WTC11 (cell line): ENCODE results near the gene MCF2L.

Source experiments
- CREB1 ChIP-seq: sonication (generic); formaldehyde crosslinking; IDR thresholded peaks from 2 replicates; pipeline ENCODE4 v1.8.0; 2023; ENCODE audit warnings: mild to moderate bottlenecking, missing genetic modification reagents
- CTCF ChIP-seq: fragments of 200-600 bp; IDR thresholded peaks from 2 replicates; pipeline ENCODE4 v1.8.0; 2022; ENCODE audit warnings: antibody characterized with exemption
- ELF4 ChIP-seq: sonication (generic); formaldehyde crosslinking; IDR thresholded peaks from 2 replicates; pipeline ENCODE4 v1.8.1; 2022; ENCODE audit warnings: low read depth, mild to moderate bottlenecking, moderate library complexity, missing genetic modification reagents
- ESRRA ChIP-seq: sonication (generic); formaldehyde crosslinking; IDR thresholded peaks from 2 replicates; pipeline ENCODE4 v1.8.1; 2022; ENCODE audit warnings: mild to moderate bottlenecking, missing genetic modification reagents, borderline replicate concordance
- FOXP1 ChIP-seq: sonication (generic); formaldehyde crosslinking; IDR thresholded peaks from 2 replicates; pipeline ENCODE4 v1.8.0; 2022; ENCODE audit warnings: missing genetic modification reagents, mild to moderate bottlenecking, moderate library complexity, borderline replicate concordance
- JUN ChIP-seq: sonication (generic); formaldehyde crosslinking; IDR thresholded peaks from 2 replicates; pipeline ENCODE4 v1.8.0; 2023; ENCODE audit warnings: mild to moderate bottlenecking, missing genetic modification reagents
- MAX ChIP-seq: sonication (generic); formaldehyde crosslinking; IDR thresholded peaks from 2 replicates; pipeline ENCODE4 v1.8.0; 2022; ENCODE audit warnings: mild to moderate bottlenecking, missing genetic modification reagents
- SMAD3 ChIP-seq: sonication (generic); formaldehyde crosslinking; IDR thresholded peaks from 2 replicates; pipeline ENCODE4 v1.8.0; 2022; ENCODE audit warnings: missing genetic modification reagents, mild to moderate bottlenecking, borderline replicate concordance
- SMAD4 ChIP-seq: sonication (generic); formaldehyde crosslinking; IDR thresholded peaks from 2 replicates; pipeline ENCODE4 v1.8.0; 2022; ENCODE audit warnings: mild to moderate bottlenecking, missing genetic modification reagents
- TEAD1 ChIP-seq: sonication (generic); formaldehyde crosslinking; IDR thresholded peaks from 2 replicates; pipeline ENCODE4 v1.8.0; 2022; ENCODE audit warnings: mild to moderate bottlenecking, missing genetic modification reagents
- TEAD4 ChIP-seq: sonication (generic); formaldehyde crosslinking; IDR thresholded peaks from 2 replicates; pipeline ENCODE4 v1.8.0; 2022; ENCODE audit warnings: mild to moderate bottlenecking, missing genetic modification reagents
- ZNF416 ChIP-seq: fragments of 250-450 bp; sonication (Bioruptor Pico); IDR thresholded peaks from 2 replicates; pipeline ENCODE4 v1.9.0; 2021; ENCODE audit warnings: mild to moderate bottlenecking, inconsistent platforms

- TF ChIP-seq FOXP1 (CRISPR knock-in tag), result no peak
- TF ChIP-seq CTCF, result no peak
- no peak for TF ChIP-seq TEAD4 (CRISPR knock-in tag)
- TF ChIP-seq JUN, result no peak
- TF ChIP-seq ELF4 (CRISPR knock-in tag), result no peak
- no peak for TF ChIP-seq MAX (CRISPR knock-in tag)
- TF ChIP-seq ZNF416 (CRISPR knock-in tag), result no peak
- TF ChIP-seq SMAD4 (CRISPR knock-in tag), result no peak
- TF ChIP-seq TEAD1 (CRISPR knock-in tag), result no peak
- TF ChIP-seq CREB1, result no peak
- TF ChIP-seq SMAD3 (CRISPR knock-in tag), result no peak
- TF ChIP-seq ESRRA (CRISPR knock-in tag), result no peak
These were observed 36.3 kb downstream of the MCF2L start for GRCh38 chr13:113005076-113005865.
